Epithelial cell of proximal tubule (primary cell): ENCODE measurements around the gene GNL2. TPM values are rescaled to one million over a fixed set of nuclear protein-coding genes. Genes with fewer than 3 reads are reported as not detected.

Source experiments
- DNase-seq: peaks from one replicate; pipeline ENCODE4 v3.0.0-alpha.2; 2011; ENCODE audit warnings: low read depth
- H3K4me3 ChIP-seq: 2 replicates; pipeline ENCODE4 v1.5.1; 2011; ENCODE audit warnings: low read depth, mild to moderate bottlenecking, low read length
- CTCF ChIP-seq: conservative IDR thresholded peaks from 2 replicates; pipeline ENCODE4 v1.5.1; 2012; ENCODE audit warnings: low read depth, mild to moderate bottlenecking, low read length
- total RNA-seq: library from RNA; depleted of rRNA; stranded (reverse); fragments of >200 nt; gene quantifications from 2 replicates; pipeline ENCODE4 v1.2.3, GENCODE V29; 2015

GNL2 gene
- total RNA-seq = 58.1 and 74.6 TPM in 2 replicates

GRCh38 chr1:37595440-37596181 is at the start of gene GNL2:
Gene GNL2, minus strand, starts transcription at chr1:37595937. Its CDS starts 115 bp downstream, at chr1:37595822.
- peak within 1 kb of the TSS; percentile 83 for H3K4me3 ChIP-seq
- no peak for TF ChIP-seq CTCF
- DNase-seq = peak; percentile 54

DNA sequence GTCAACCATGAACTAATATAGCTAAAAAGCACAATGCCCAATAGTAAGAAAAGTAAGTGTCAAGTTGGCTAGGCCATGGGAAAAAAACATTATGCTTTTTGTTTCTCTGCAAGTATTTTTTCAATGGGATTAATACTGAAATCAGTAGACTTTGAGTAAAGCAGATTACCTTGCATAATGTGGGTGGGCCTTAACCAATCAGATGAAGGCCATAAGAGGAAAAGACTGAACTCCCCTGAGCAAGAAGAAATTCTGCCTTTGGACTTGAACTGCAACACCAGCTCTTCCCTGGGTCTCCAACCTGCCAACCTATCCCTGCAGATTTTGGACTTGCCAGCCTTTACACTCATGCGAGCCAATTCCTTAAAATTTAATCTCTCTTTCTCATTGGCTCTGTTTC is 45.3 kb upstream of the GNL2 start:
- no peak for TF ChIP-seq CTCF
- no peak overlapping the region for H3K4me3 ChIP-seq
- DNase-seq = no peak

- DNase-seq = no peak
- H3K4me3 ChIP-seq = no peak overlapping the region
- TF ChIP-seq CTCF = no peak
Observed at GRCh38 chr1:37636435-37636834, 40.7 kb upstream of the GNL2 start.

DNA sequence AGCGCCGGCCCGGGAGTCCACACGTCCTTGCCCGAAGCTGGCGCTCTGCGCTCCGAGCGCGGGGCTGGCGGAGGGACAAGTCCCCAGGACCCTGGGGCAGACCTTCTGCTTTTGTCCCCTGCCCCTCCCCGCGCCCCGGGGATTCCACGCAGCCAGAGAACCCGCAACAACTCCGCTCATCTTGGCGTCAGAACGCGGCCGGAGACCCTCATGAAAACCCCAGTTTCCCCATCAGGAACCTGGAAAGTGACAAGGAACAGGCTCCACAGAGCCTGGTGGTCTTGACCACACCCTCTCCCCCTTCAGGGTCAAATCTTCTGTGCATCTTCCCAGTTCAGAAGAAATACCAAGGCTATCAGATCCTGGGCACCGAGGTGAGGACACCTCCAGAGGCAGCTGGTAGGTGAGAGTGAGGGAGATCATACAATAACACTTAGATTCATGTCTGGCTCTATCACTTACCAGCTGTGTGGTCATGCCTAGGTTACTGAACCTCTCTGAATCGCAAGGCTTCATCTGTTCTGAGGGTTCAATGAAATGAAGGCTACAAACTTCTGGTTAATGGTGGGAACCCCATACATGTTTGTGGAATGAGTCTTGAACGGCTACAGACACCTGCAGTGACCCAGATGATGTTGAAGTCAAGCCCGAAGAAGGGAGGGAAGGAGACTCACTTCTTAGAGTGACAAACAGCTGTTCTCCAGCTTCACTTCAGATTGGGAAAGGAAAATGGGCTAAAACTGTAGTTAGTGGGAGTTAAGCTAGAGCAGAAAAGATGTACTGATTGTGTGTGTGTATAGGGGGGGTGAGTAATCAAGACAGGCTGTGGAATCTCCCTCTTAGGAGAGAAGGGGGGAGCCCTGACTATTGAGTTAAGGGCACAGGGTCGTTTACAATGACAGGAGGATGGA is 39.5 kb upstream of the GNL2 start:
- TF ChIP-seq CTCF = no peak
- no peak overlapping the region for H3K4me3 ChIP-seq

DNA sequence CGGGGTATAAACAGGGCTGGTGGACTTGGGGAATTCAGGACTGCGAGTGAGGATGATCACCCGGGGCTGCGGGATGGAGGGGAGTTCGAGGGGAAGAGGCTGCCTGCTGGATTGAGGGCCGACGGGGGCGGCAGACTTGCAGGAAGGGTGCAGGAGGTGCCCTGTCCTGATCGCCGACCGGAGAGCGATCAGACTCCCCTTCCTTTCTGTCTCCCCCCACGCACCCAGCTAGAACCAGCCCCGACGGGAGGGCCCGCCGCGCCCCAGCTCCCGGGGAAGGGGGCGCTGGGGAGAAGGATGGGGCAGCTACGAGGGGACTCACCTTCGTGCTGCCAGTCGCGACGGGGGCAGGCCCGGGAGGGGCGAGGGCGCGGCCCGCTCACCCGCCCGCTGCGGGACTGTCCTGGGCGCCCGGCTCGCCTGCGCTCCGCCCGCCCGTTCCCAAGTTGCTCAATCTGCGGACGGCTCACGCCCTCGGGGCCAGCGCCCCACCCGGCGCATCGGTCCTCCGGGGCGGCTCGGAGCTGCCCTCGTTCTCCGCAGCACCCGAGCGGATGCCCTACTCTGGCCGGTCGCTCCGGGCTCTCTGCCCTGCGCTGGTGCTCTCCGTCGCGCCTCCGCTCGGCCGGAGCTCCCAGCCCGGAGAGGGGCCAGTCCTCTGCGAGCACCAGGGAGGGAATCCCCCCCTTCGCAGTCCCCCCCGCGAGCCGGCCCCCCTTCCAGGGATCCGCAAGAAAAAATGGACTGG is 38.7 kb upstream of the GNL2 start, which contains the start of gene RSPO1:
TSS of gene RSPO1 (minus strand) at position 649 of the 748 bp plus-strand sequence. CDS start 5,231 bp downstream, outside the sequence.
- H3K4me3 ChIP-seq = no peak within 1 kb of the TSS
- no peak for DNase-seq
- no peak for TF ChIP-seq CTCF

More for the DNA sequence above, 39.5 kb upstream of the GNL2 start:
- DNase-seq = no peak

DNA sequence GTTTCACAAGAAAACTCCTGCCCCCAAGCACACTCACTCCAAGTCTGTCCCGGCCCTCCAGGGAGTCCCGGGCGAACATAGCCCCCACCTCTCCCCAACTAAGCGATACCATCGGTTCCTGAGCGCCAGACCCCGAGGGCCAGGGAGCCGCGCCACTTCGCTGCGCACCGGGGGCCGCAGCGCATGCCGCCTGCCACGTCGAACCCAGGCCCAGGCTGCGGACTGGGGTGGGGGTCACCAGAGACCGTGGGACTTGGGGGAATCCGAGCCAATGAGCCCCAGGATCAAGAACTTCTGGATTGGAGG is 38.2 kb upstream of the GNL2 start:
- H3K4me3 ChIP-seq = no peak overlapping the region
- DNase-seq = no peak
- TF ChIP-seq CTCF = no peak
